ENCODE results near the gene MPC2.

Gene MPC2

DNA sequence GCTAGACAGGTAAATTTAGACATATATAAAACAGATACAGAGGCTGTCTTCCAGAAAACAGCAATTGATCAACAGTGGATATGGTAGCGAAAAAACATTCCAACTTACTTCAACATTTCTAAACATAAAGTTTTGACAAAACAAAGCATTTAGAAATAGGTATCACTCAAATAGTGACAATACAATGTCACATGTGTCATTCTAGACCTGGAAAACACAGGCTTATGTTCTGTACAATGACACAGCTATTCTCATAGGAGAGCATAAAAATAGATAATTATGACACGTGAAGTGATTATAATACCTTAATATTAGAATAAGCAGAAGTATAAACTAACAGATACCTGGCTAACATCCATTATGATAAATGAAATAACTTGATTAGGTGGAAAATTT lies 8.4 kb downstream of the MPC2 start:
- no peak for DNase-seq (ENCODE audit: extremely low spot score)
- TF ChIP-seq, protein P1, sequence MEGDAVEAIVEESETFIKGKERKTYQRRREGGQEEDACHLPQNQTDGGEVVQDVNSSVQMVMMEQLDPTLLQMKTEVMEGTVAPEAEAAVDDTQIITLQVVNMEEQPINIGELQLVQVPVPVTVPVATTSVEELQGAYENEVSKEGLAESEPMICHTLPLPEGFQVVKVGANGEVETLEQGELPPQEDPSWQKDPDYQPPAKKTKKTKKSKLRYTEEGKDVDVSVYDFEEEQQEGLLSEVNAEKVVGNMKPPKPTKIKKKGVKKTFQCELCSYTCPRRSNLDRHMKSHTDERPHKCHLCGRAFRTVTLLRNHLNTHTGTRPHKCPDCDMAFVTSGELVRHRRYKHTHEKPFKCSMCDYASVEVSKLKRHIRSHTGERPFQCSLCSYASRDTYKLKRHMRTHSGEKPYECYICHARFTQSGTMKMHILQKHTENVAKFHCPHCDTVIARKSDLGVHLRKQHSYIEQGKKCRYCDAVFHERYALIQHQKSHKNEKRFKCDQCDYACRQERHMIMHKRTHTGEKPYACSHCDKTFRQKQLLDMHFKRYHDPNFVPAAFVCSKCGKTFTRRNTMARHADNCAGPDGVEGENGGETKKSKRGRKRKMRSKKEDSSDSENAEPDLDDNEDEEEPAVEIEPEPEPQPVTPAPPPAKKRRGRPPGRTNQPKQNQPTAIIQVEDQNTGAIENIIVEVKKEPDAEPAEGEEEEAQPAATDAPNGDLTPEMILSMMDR (IDR thresholded peaks at IDR 0.05; ENCODE audit: control extremely low read depth, extremely low read depth, low read depth, missing control alignments): no peak
- POLR2A ChIA-PET: no interaction called here
- CTCF ChIA-PET: interaction anchor here (1.1 to 1.7 kb wide), 4 partner anchors 10 to 132 kb away, joined by 3 to 6 read pairs (median 4); no protein-coding TSS in a partner anchor

DNA sequence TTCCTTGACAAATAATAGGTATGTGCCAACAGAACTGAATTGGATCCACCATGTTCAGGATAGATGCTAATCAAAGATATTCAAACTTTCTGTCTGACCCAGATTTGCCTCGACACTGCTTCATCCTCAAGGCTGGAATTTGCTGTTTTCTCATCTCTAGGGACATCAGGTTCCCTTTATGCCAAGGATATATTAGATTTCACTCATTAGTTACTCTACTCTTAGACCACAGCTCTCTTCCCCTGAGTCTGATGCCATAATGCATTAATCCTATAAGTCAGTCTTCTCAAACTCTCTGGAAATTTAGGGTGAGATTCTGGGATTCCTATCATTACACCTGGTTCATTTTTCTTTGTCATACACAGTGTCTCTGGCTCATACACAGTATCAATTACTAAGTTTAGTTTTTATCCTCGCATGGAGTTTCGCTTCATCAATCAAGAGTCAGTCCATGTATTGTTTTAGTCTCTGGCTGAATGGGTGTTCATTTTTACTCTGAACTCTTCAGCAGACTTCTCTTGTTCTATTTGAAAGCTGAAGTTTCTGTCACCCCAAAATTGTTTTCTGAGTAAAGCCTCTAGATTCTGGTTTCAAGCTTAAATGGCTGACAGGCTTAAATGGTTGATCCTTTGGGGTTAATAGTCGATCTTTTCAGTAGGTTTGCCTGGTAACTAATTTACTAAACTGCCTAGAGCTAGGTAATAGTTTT lies 9.7 kb downstream of the MPC2 start:
- ChIA-PET CTCF (interaction anchor here (0.9 to 1.7 kb wide), 6 partner anchors 9 to 133 kb away, joined by 3 to 6 read pairs (median 4); no protein-coding TSS in a partner anchor), POLR2A (interaction anchor here (1.6 kb wide), 1 partner anchor 8 kb away, joined by 3 read pairs; no protein-coding TSS in a partner anchor)
- TF ChIP-seq, protein P1 (IDR thresholded peaks at IDR 0.05; ENCODE audit: control extremely low read depth, extremely low read depth, low read depth, missing control alignments): no peak
- DNase-seq (ENCODE audit: extremely low spot score): peak; percentile 28

DNA sequence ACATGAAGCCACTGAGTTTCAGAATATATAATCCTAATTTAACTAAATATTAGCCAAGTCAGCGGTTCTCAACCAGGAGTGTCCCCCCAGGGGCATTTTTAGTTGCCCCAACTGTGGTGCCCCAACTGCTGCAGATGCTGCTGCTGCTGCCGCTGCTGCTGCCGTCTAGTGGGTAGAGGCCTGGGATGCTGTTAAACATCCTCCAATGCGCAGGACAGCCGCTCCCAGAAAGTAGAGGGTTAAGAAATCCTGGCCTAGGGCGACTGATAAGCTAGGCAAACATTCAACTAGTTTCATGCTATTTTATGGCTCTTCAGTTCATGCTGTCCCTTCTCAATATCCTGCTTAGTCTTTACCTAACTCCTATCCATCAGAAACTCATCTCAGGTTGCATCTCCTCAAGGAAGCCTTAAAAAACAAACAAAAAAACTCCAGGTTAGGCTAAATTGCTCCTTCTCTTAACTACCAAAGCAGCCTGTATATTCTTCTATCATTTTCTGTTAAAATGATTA lies 10.3 kb downstream of the MPC2 start:
- CTCF ChIA-PET: interaction anchor here (1.1 kb wide), 1 partner anchor 9 kb away, joined by 5 read pairs; no protein-coding TSS in a partner anchor
- POLR2A ChIA-PET: interaction anchor here (1.6 kb wide), 1 partner anchor 9 kb away, joined by 3 read pairs; no protein-coding TSS in a partner anchor
- TF ChIP-seq, protein P1 (IDR thresholded peaks at IDR 0.05; ENCODE audit: control extremely low read depth, extremely low read depth, low read depth, missing control alignments): no peak
- DNase-seq (ENCODE audit: extremely low spot score): no peak

DNA sequence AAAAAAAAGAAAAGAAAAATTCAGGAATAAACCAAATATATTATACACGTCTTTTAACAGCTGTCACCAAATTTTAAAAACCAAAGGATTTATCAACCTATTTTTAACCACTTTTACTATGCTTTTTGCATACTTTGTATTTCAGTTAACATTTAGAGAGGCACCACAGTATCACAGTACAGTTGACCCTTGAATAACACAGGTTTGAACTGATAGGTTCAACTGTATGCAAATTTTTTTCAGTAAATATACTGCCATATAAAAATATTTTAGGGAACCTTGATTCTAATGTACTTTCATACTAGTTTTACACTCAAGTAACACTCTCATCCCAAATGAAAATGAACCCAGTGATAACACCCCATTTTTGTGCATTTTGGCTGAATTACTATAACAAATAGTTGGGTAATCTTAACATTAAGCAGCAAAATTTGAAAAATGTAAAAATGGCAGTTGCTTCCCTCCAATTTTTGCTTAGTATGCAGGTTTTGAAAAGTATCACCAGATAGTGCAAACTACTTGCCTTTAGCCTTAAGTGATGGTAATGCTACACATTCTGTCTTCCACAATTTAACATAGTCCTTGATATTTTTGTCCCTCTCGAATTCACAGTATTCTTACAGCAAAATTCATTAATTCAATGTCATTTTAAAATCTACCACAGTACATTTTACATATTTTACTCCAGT lies 12.2 kb downstream of the MPC2 start:
- DNase-seq (ENCODE audit: extremely low spot score): no peak
- ChIA-PET CTCF (interaction anchor here (1.1 kb wide), 1 partner anchor 12 kb away, joined by 3 read pairs; the partner anchor contains the start of genes DCAF6 and MPC2), POLR2A (no interaction called here)

DNA sequence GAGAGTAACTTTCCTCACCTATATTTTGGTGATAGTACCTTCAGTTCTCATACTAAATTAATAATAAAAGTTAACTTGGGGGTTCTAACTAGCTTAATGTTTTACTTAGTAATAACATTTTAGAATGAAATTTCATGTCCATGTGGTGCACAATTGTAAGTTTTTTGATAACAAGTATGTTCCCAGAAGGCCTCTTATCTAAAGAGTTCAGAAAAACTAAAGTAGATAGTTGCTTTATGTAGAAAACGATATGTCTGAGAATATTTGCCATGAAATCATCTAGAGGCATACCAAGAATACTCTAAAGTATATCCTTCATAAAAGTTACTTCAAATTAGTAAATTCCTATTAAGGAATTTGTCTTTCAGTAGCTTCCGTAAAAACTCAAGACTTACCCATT lies 12.8 kb downstream of the MPC2 start:
- no peak for DNase-seq (ENCODE audit: extremely low spot score)
- ChIA-PET POLR2A (interaction anchor here (1.0 kb wide), 1 partner anchor 12 kb away, joined by 4 read pairs; the partner anchor contains the start of gene DCAF6), CTCF (interaction anchor here (1.0 to 1.1 kb wide), 3 partner anchors 10 to 14 kb away, joined by 3 to 6 read pairs (median 4); partner anchors contain the start of genes ADCY10, DCAF6 and MPC2)
- TF ChIP-seq, protein P1 (IDR thresholded peaks at IDR 0.05; ENCODE audit: control extremely low read depth, extremely low read depth, low read depth, missing control alignments): no peak

More for the DNA sequence above, 12.2 kb downstream of the MPC2 start:
- TF ChIP-seq, protein P1 (IDR thresholded peaks at IDR 0.05; ENCODE audit: control extremely low read depth, extremely low read depth, low read depth, missing control alignments): no peak
